Measurements from ENCODE around the gene IFT43. TPM values are rescaled to one million over a fixed set of nuclear protein-coding genes. Genes with fewer than 3 reads are reported as not detected.

Gene IFT43
- total RNA-seq, 1 experiment from 2014 or later, result 18.6 TPM

- H3K9me3 Mint-ChIP-seq, result peaks cover 16% of the 10 kb centered on the region in 2 experiments
- no peaks in the 10 kb centered on the region for H3K79me2 ChIP-seq (ENCODE audit: insufficient read depth, low read length)
- WGBS (ENCODE audit: extremely low coverage, insufficient read length, low lambda C conversion rate), result no CpG with 5 or more reads among the region's 1 CpG
- H3K18ac ChIP-seq (ENCODE audit: insufficient read length, low read depth, low read length), result no peak overlapping the region
- no peak overlapping the region for H2BK5ac ChIP-seq (ENCODE audit: insufficient read length, low read length)
- no peak overlapping the region for H3K4me3 Mint-ChIP-seq
- no peak overlapping the region for H3K23ac ChIP-seq (ENCODE audit: insufficient read length, low read depth, low read length)
- no peaks in the 10 kb centered on the region for H3K27me3 ChIP-seq (ENCODE audit: insufficient read depth, low read length)
- TF ChIP-seq CTCF (conservative IDR thresholded peaks at IDR 0.05), result no peak
- no peak overlapping the region for H2BK20ac ChIP-seq (ENCODE audit: low read depth, low read length, poor library complexity, severe bottlenecking)
- H4K91ac ChIP-seq (ENCODE audit: insufficient read length, low read depth, low read length), result no peak overlapping the region
- H3K56ac ChIP-seq (ENCODE audit: insufficient read length, low read depth, low read length), result no peak overlapping the region
- no peak overlapping the region for H4K8ac ChIP-seq (replicated peaks; ENCODE audit: insufficient read length, low read depth, low read length)
- no peak overlapping the region; a peak in 1 of 7 replicates for H3K27ac Mint-ChIP-seq
- H3K23me2 ChIP-seq (ENCODE audit: insufficient read length, low read depth, low read length, poor library complexity, severe bottlenecking), result no peaks in the 10 kb centered on the region
- peaks cover 28 to 41% (median 30%) of the 10 kb centered on the region in 3 experiments for H3K36me3 Mint-ChIP-seq (ENCODE audit: insufficient read depth in 1 of 3, low read depth in 3 of 3)
- no peaks in the 10 kb centered on the region for H3K9me3 ChIP-seq (ENCODE audit: control insufficient read depth, low read depth, low read length)
- no peak overlapping the region for H2BK120ac ChIP-seq (ENCODE audit: low read depth, low read length, poor library complexity, severe bottlenecking)
- no peak overlapping the region for H3K27ac ChIP-seq (ENCODE audit: insufficient read length, low read depth, low read length)
- no peak overlapping the region for H3K14ac ChIP-seq (ENCODE audit: insufficient read depth, low read length)
- no peak overlapping the region for H2BK12ac ChIP-seq (ENCODE audit: insufficient read length, low read depth, low read length)
- no peak overlapping the region for H3K9ac ChIP-seq (ENCODE audit: extremely low read depth, insufficient read length, low read length)
- no peak overlapping the region for H3T11ph ChIP-seq (ENCODE audit: low read length)
- H2BK15ac ChIP-seq (ENCODE audit: low read depth, low read length), result no peak overlapping the region
- no peak overlapping the region for H3K4me2 ChIP-seq (ENCODE audit: insufficient read depth, insufficient read length, low read length)
- no peaks in the 10 kb centered on the region for H3K79me1 ChIP-seq (ENCODE audit: insufficient read depth, low read depth, low read length, poor library complexity, severe bottlenecking)
- no peaks in the 10 kb centered on the region for H3K27me3 Mint-ChIP-seq (ENCODE audit: low read depth)
- no peak overlapping the region for H2AK5ac ChIP-seq (ENCODE audit: insufficient read length, low read length)
- peaks cover 7 to 8% of the 10 kb centered on the region in 2 experiments for H3K4me1 Mint-ChIP-seq
- no peak overlapping the region for H4K5ac ChIP-seq (ENCODE audit: insufficient read length, low read depth, low read length)
- DNase-seq, result no peak
- H3K4ac ChIP-seq (ENCODE audit: low read depth, low read length), result no peak overlapping the region
- H4K20me1 ChIP-seq (ENCODE audit: control insufficient read depth, insufficient read depth, insufficient read length), result no peaks in the 10 kb centered on the region
- no peak overlapping the region for H2AFZ ChIP-seq (ENCODE audit: low read length)
- 0 out of 2 replicates have a peak, but pooled peaks cover 2% of the 10 kb centered on the region for H3K4me1 ChIP-seq (ENCODE audit: insufficient read depth, low read length)
These were observed 21.8 kb downstream of the IFT43 start for GRCh38 chr14:76007379-76007778.
